Central memory CD4-positive, alpha-beta T cell (primary cell): ENCODE results near the gene DTD1.

Experiments
- DNase-seq: peaks from one replicate; pipeline ENCODE4 v3.0.0; 2022

The DTD1 gene

GRCh38 chr20:18712131-18712530 is 124.3 kb downstream of the DTD1 start:
- no peak for DNase-seq

GRCh38 chr20:18712882-18713281 is 125.0 kb downstream of the DTD1 start:
- DNase-seq: no peak

GRCh38 chr20:18715564-18715963 is 127.7 kb downstream of the DTD1 start:
- DNase-seq: no peak

- DNase-seq: no peak
Measured at GRCh38 chr20:18717062-18717461, 129.2 kb downstream of the DTD1 start.

GRCh38 chr20:18718129-18718528 is 130.3 kb downstream of the DTD1 start:
- DNase-seq: no peak

GRCh38 chr20:18719426-18719825 is 131.6 kb downstream of the DTD1 start:
- DNase-seq: no peak

- no peak for DNase-seq
Measured at GRCh38 chr20:18721551-18722115, 133.8 kb downstream of the DTD1 start.

- no peak for DNase-seq
Measured at GRCh38 chr20:18722371-18722770, 134.5 kb downstream of the DTD1 start.

GRCh38 chr20:18724077-18724476 is 136.2 kb downstream of the DTD1 start:
- DNase-seq: no peak

- DNase-seq: no peak
Measured at GRCh38 chr20:18724788-18725464, 137.1 kb downstream of the DTD1 start.

- no peak for DNase-seq
Measured at GRCh38 chr20:18727032-18727508, 139.2 kb downstream of the DTD1 start.

- DNase-seq: no peak
Measured at GRCh38 chr20:18728165-18728869, 140.5 kb downstream of the DTD1 start.

GRCh38 chr20:18728870-18729224 is 141.0 kb downstream of the DTD1 start:
- DNase-seq: no peak

- no peak for DNase-seq
Measured at GRCh38 chr20:18729231-18729825, 141.5 kb downstream of the DTD1 start.

- DNase-seq: no peak
Measured at GRCh38 chr20:18731940-18732339, 144.1 kb downstream of the DTD1 start.

- DNase-seq: no peak
Measured at GRCh38 chr20:18734525-18735189, 146.8 kb downstream of the DTD1 start.

- DNase-seq: no peak
Measured at GRCh38 chr20:18737140-18737539, 149.3 kb downstream of the DTD1 start.

GRCh38 chr20:18738055-18738454 is 150.2 kb downstream of the DTD1 start:
- peak; percentile 38 for DNase-seq

GRCh38 chr20:18738888-18739287 is 151.0 kb downstream of the DTD1 start:
- no peak for DNase-seq

GRCh38 chr20:18739751-18740166 is 151.9 kb downstream of the DTD1 start:
- DNase-seq: no peak

GRCh38 chr20:18740726-18741125 is 152.9 kb downstream of the DTD1 start:
- DNase-seq: no peak

GRCh38 chr20:18742841-18743240 is 155.0 kb downstream of the DTD1 start:
- no peak for DNase-seq
